Type B pancreatic cell (in vitro differentiated cells): ENCODE measurements around the gene FYN. TPM values are rescaled to one million over a fixed set of nuclear protein-coding genes. Genes with fewer than 3 reads are reported as not detected.

Experiments used
- DNase-seq: peaks from one replicate; pipeline ENCODE4 v3.0.0; 2021; ENCODE audit warnings: mixed read lengths; ENCODE audit not compliant: unreplicated experiment; ENCODE audit errors: extremely low spot score
- H3K27ac Mint-ChIP-seq: 2 replicates; pipeline ENCODE4 v1.8.0; 2021; ENCODE audit warnings: mild to moderate bottlenecking, mixed read lengths
- H3K27me3 Mint-ChIP-seq: 2 replicates; pipeline ENCODE4 v1.8.0; 2021; ENCODE audit warnings: mixed read lengths
- H3K36me3 Mint-ChIP-seq: 2 replicates; pipeline ENCODE4 v1.8.0; 2021; ENCODE audit warnings: mixed read lengths
- H3K4me1 Mint-ChIP-seq: one replicate; pipeline ENCODE4 v1.8.0; 2021; ENCODE audit warnings: mixed read lengths; ENCODE audit not compliant: unreplicated experiment
- H3K4me3 Mint-ChIP-seq: 2 replicates; pipeline ENCODE4 v1.8.0; 2021; ENCODE audit warnings: mild to moderate bottlenecking, mixed read lengths
- H3K9me3 Mint-ChIP-seq: 2 replicates; pipeline ENCODE4 v1.8.0; 2021; ENCODE audit warnings: mixed read lengths
- total RNA-seq: library from RNA; stranded (reverse); gene quantifications from 2 replicates; pipeline ENCODE4 v1.2.1, GENCODE V29; 2021; ENCODE audit warnings: low replicate concordance
- TF ChIP-seq, protein P1 (sequence below): fragments of 200-600 bp; sonication (generic); conservative IDR thresholded peaks from 2 replicates; pipeline ENCODE4 v1.5.0; 2021; ENCODE audit warnings: antibody characterized with exemption, mild to moderate bottlenecking

Gene FYN
- total RNA-seq, 1 donor from 2014 or later: 131 TPM

DNA sequence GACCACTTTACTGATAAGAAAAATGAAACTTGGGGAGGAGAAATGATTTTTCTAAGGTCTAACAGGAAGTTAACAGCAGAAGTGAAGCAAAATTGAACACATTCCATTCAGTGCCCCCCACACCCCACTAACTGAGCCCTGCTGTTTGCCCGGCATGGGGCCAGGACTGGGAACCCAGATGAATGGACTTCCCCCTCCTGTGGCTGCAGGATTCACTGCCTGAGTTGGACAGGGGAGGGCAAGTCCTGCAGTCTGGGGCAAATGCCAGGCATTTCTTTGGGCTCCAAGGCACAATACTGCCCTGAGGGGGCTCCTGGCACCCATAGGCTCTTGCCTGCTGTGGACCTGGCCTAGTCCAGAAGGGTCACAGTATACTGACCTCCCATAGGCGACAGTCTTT, 28.3 kb downstream of the FYN start:
- Mint-ChIP-seq H3K27me3 (no peaks in the 10 kb centered on the region), H3K4me3 (peak overlapping the region; percentile 44), H3K36me3 (peaks cover 17% of the 10 kb centered on the region), H3K9me3 (no peaks in the 10 kb centered on the region), H3K4me1 (peaks cover 29% of the 10 kb centered on the region), H3K27ac (peak overlapping the region; percentile 75)
- TF ChIP-seq, protein P1, sequence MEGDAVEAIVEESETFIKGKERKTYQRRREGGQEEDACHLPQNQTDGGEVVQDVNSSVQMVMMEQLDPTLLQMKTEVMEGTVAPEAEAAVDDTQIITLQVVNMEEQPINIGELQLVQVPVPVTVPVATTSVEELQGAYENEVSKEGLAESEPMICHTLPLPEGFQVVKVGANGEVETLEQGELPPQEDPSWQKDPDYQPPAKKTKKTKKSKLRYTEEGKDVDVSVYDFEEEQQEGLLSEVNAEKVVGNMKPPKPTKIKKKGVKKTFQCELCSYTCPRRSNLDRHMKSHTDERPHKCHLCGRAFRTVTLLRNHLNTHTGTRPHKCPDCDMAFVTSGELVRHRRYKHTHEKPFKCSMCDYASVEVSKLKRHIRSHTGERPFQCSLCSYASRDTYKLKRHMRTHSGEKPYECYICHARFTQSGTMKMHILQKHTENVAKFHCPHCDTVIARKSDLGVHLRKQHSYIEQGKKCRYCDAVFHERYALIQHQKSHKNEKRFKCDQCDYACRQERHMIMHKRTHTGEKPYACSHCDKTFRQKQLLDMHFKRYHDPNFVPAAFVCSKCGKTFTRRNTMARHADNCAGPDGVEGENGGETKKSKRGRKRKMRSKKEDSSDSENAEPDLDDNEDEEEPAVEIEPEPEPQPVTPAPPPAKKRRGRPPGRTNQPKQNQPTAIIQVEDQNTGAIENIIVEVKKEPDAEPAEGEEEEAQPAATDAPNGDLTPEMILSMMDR: no peak
- DNase-seq: no peak

DNA sequence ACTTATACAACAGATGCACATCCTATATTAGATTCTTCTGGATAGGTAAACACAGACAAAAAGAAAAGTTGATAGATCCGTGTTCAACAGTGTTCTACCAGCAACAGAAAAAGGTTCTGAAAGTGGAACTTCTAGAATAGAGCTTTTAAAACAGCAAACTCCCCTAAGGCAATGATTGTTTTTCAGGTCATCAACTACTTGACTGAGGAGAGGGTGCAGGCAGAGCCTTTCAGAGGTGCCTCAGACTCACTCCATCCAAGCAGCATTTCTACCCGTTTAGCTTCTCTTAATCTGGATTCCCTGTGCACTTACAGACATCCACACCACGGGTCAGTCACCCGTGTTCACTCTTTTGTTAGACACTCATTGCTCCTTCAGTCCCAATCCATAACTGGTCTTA, 28.9 kb downstream of the FYN start:
- Mint-ChIP-seq H3K4me3 (peak overlapping the region; percentile 44), H3K27ac (peak overlapping the region; percentile 75), H3K9me3 (no peaks in the 10 kb centered on the region), H3K36me3 (peaks cover 17% of the 10 kb centered on the region), H3K27me3 (no peaks in the 10 kb centered on the region), H3K4me1 (peaks cover 29% of the 10 kb centered on the region)
- no peak for DNase-seq
- TF ChIP-seq, protein P1: no peak

DNA sequence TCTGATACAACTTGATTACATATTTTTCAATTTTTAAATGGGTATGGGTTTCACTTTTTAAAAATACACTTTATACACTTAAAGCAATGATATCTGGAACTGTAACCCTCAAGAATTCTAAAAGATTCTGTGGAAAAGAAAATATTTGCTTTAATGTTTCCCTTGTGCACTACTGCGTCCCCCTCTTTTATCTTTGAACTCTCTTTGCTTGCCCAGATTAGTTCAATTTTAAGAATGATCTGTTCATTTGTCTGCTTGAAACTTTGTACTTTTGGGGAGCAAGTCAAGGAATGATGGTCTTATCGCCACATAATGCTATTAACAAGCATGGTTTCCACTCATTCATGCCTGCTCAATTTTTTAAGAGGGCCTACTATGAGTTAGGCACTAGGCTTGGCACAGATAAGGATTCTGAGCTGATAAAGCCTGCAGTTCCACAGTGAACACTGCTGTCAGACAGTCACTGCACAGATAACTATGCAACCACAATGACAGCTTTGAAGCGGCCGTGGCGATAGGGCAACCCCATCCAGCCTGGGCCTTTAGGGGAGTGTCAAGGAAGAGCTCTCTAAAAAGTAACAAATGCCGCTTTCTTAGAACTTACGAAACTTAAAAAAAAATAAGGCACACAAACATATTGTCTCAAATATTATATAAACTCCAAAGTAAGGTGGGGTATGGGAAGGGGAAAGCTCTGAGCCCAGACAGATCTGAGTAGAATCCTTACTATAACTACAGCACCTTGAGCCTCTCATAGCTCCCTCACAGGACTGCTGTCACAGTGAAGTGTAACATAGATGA, 29.7 kb downstream of the FYN start:
- H3K9me3 Mint-ChIP-seq: no peaks in the 10 kb centered on the region
- TF ChIP-seq, protein P1: no peak
- no peak overlapping the region for H3K4me3 Mint-ChIP-seq
- H3K4me1 Mint-ChIP-seq: peaks cover 35% of the 10 kb centered on the region
- H3K27ac Mint-ChIP-seq: no peak overlapping the region
- peaks cover 17% of the 10 kb centered on the region for H3K36me3 Mint-ChIP-seq
- no peak for DNase-seq
- no peaks in the 10 kb centered on the region for H3K27me3 Mint-ChIP-seq

DNA sequence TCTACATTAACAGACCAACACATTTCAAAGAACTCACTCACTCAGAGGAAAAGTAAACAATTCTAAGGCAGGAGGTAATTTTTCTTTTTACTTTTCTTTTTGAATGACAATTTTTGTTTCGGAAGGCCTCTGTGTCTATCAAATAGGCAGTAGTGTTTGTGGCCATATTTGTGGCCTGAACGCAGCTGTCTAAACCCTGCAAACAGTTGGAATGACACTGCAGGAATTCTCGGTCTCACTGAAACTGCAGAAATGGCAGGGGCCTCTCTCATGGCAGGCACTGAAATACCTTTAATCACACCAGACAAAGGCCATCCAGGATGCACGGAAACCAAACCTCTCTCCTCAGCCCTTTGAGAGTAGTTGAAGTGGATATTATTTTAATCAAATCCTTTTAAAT, 30.4 kb downstream of the FYN start:
- no peak overlapping the region for H3K27ac Mint-ChIP-seq
- TF ChIP-seq, protein P1: no peak
- H3K36me3 Mint-ChIP-seq: peaks cover 15% of the 10 kb centered on the region
- H3K9me3 Mint-ChIP-seq: no peaks in the 10 kb centered on the region
- H3K27me3 Mint-ChIP-seq: no peaks in the 10 kb centered on the region
- DNase-seq: no peak
- H3K4me1 Mint-ChIP-seq: peaks cover 31% of the 10 kb centered on the region
- no peak overlapping the region for H3K4me3 Mint-ChIP-seq

DNA sequence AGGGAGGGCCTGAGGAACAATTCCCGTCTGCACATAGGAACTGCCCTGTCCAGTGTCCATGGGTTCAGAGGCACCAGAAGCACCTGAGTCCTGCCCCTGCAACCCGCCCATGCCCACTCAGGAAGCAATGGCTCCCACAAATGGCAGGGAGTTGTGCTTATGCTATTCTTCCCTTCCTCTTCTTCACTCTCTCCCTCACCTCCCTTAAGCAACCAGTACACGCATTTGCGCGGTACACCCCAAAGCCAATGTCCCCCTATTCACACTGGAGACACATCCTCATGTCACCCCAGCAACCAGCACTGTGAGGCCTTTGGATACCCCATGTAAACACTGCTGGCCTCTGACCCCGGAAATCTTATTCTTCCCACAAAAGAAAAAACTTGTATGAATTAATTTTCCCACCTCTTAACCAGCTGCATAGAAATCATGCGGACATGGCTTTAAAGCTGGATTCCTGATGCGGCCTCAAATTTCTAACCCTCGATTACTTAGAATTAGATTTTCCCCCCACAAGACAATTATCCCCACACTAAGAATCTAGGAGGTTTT, 30.9 kb downstream of the FYN start:
- no peak for DNase-seq
- Mint-ChIP-seq H3K4me1 (peaks cover 30% of the 10 kb centered on the region), H3K27me3 (no peaks in the 10 kb centered on the region), H3K4me3 (no peak overlapping the region), H3K9me3 (no peaks in the 10 kb centered on the region), H3K27ac (no peak overlapping the region), H3K36me3 (peaks cover 16% of the 10 kb centered on the region)
- TF ChIP-seq, protein P1: no peak
